SK-N-SH (cell line): ENCODE measurements around the gene PCIF1. TPM values are rescaled to one million over a fixed set of nuclear protein-coding genes. Genes with fewer than 3 reads are reported as not detected.

ENCODE experiments used
- CTCF ChIA-PET: fragments of 300-600, 350-600 bp; formaldehyde crosslinking; extraction: SDS; loops from one replicate; lab custom pipeline; 2021; lab: Yijun Ruan, JAX
- POLR2A ChIA-PET: fragments of 350-600 bp; sonication (Branson Sonifier 250); formaldehyde crosslinking; extraction: SDS; loops from one replicate; lab custom pipeline; 2020; ENCODE audit warnings: antibody characterized with exemption, inconsistent platforms; lab: Yijun Ruan, JAX
- DNase-seq: peaks from one replicate; pipeline ENCODE4 v3.0.0; 2012
- H2AFZ ChIP-seq: fragments of 200-600 bp; sonication (generic); 2 replicates; pipeline ENCODE4 v1.8.1; 2016; ENCODE audit warnings: antibody characterized with exemption, mild to moderate bottlenecking, low read depth
- H3F3A ChIP-seq: fragments of 200-600 bp; sonication (generic); replicated peaks from 2 replicates; pipeline ENCODE3; 2016; ENCODE audit warnings: antibody characterized with exemption, mild to moderate bottlenecking; ENCODE audit not compliant: insufficient read depth
- H3K27ac ChIP-seq, 2 experiments: fragments of 200-500 bp in 1 of 2; fragments of 200-600 bp in 1 of 2; sonication (Bioruptor generic) in 1 of 2; sonication (generic), shearing (Covaris generic) in 1 of 2; 2 replicates each; pipeline versions ENCODE4 v1.5.1 to v1.6.1; 2014 to 2016; ENCODE audit warnings: low read depth in 2 of 2, inconsistent platforms in 1 of 2, low read length in 1 of 2, mild to moderate bottlenecking in 1 of 2, mixed read lengths in 1 of 2
- H3K27me3 ChIP-seq: fragments of 200-600 bp; sonication (generic), shearing (Covaris generic); 2 replicates; pipeline ENCODE4 v1.6.1; 2016; ENCODE audit warnings: mixed run types; ENCODE audit not compliant: insufficient read depth
- H3K36me3 ChIP-seq, 2 experiments: fragments of 200-500 bp in 1 of 2; fragments of 200-600 bp in 1 of 2; sonication (Bioruptor generic) in 1 of 2; sonication (generic) in 1 of 2; replicated peaks in 1 of 2; 2 replicates each; pipeline versions ENCODE3 to v1.5.1; 2014 to 2016; ENCODE audit warnings: low read length in 1 of 2, mild to moderate bottlenecking in 1 of 2; ENCODE audit not compliant: insufficient read depth in 2 of 2, control insufficient read depth in 1 of 2
- H3K4me1 ChIP-seq, 2 experiments: fragments of 200-500 bp in 1 of 2; fragments of 200-600 bp in 1 of 2; sonication (Bioruptor generic) in 1 of 2; sonication (generic), shearing (Covaris generic) in 1 of 2; 2 replicates each; pipeline versions ENCODE4 v1.5.1 to v1.6.1; 2014 to 2016; ENCODE audit warnings: low read depth in 1 of 2, low read length in 1 of 2, mixed run types in 1 of 2; ENCODE audit not compliant: insufficient read depth in 2 of 2, control insufficient read depth in 1 of 2
- H3K4me2 ChIP-seq: fragments of 200-600 bp; sonication (generic), shearing (Covaris generic); 2 replicates; pipeline ENCODE4 v1.6.1; 2017; ENCODE audit warnings: mixed run types
- H3K4me3 ChIP-seq, 2 experiments: fragments of 200-500 bp in 1 of 2; fragments of 200-600 bp in 1 of 2; sonication (Bioruptor generic) in 1 of 2; sonication (generic), shearing (Covaris generic) in 1 of 2; 2 replicates each; pipeline versions ENCODE4 v1.5.1 to v1.8.1; 2014 to 2016; ENCODE audit warnings: low read depth in 2 of 2, inconsistent platforms in 1 of 2, low read length in 1 of 2, mild to moderate bottlenecking in 1 of 2, mixed read lengths in 1 of 2, moderate library complexity in 1 of 2
- H3K79me2 ChIP-seq: fragments of 200-600 bp; sonication (generic); 2 replicates; pipeline ENCODE4 v1.8.1; 2017; ENCODE audit warnings: mild to moderate bottlenecking; ENCODE audit not compliant: insufficient read depth
- H3K9ac ChIP-seq: fragments of 200-600 bp; sonication (generic); 2 replicates; pipeline ENCODE4 v1.6.1; 2017; ENCODE audit warnings: mixed run types
- H3K9me2 ChIP-seq: fragments of 200-600 bp; sonication (generic); 2 replicates; pipeline ENCODE4 v1.6.1; 2017; ENCODE audit warnings: mixed run types
- H3K9me3 ChIP-seq: fragments of 200-600 bp; sonication (generic); 2 replicates; pipeline ENCODE4 v1.6.1; 2017; ENCODE audit warnings: mixed run types, mild to moderate bottlenecking, moderate library complexity
- H4K20me1 ChIP-seq: fragments of 200-600 bp; sonication (generic); 2 replicates; pipeline ENCODE4 v1.6.1; 2017; ENCODE audit warnings: mild to moderate bottlenecking, mixed run types; ENCODE audit not compliant: insufficient read depth
- ELF1 ChIP-seq: IDR thresholded peaks from 2 replicates; pipeline ENCODE4 v1.4.0; 2012
- FOXJ3 ChIP-seq: sonication (generic); formaldehyde crosslinking; IDR thresholded peaks from 2 replicates; pipeline ENCODE4 v1.5.1; 2020; ENCODE audit warnings: mild to moderate bottlenecking, missing genetic modification reagents
- GABPA ChIP-seq: IDR thresholded peaks from 2 replicates; pipeline ENCODE4 v1.4.0; 2012; ENCODE audit warnings: low read depth, mild to moderate bottlenecking
- JUND ChIP-seq: IDR thresholded peaks from 2 replicates; pipeline ENCODE4 v1.4.0; 2012
- MEF2A ChIP-seq: IDR thresholded peaks from 2 replicates; pipeline ENCODE4 v1.4.0; 2012; ENCODE audit warnings: low read depth, borderline replicate concordance
- MXI1 ChIP-seq: IDR thresholded peaks from 2 replicates; pipeline ENCODE4 v1.6.1; 2012; ENCODE audit warnings: mild to moderate bottlenecking, low read depth, low read length, improper control_type of control experiment
- NFIC ChIP-seq: IDR thresholded peaks from 2 replicates; pipeline ENCODE4 v1.4.0; 2012; ENCODE audit warnings: borderline replicate concordance
- POLR2AphosphoS5 ChIP-seq: IDR thresholded peaks from 2 replicates; pipeline ENCODE4 v1.6.1; 2012; ENCODE audit warnings: low read depth, low read length
- RCOR1 ChIP-seq: fragments of 150-350 bp; IDR thresholded peaks from 2 replicates; pipeline ENCODE4 v1.6.1; 2017; ENCODE audit warnings: antibody characterized with exemption, low read length
- RFX5 ChIP-seq: IDR thresholded peaks from 2 replicates; pipeline ENCODE4 v1.6.1; 2012; ENCODE audit warnings: mild to moderate bottlenecking, improper control_type of control experiment, low read length
- SMC3 ChIP-seq: IDR thresholded peaks from 2 replicates; pipeline ENCODE4 v1.6.1; 2012; ENCODE audit warnings: low read depth, low read length, improper control_type of control experiment
- TCF12 ChIP-seq: IDR thresholded peaks from 2 replicates; pipeline ENCODE4 v1.4.0; 2012
- USF2 ChIP-seq: fragments of 150-350 bp; IDR thresholded peaks from 2 replicates; pipeline ENCODE4 v1.6.1; 2017; ENCODE audit warnings: antibody characterized with exemption, low read length, low read depth, borderline replicate concordance
- WGBS: methylation state at CpG from one replicate; pipeline ENCODE4 v1.1.6; 2017; ENCODE audit warnings: low lambda C conversion rate; 5-methylcytosine and 5-hydroxymethylcytosine counted together
- polyA plus RNA-seq, 3 experiments: library from polyadenylated mRNA; depleted of rRNA; stranded (reverse); fragments of >200 nt; gene quantifications; 2 replicates each; pipeline ENCODE4 v1.2.3, GENCODE V29; 2012
- TF ChIP-seq, protein P1 (sequence below): IDR thresholded peaks from 2 replicates; pipeline ENCODE4 v1.4.0; 2012; ENCODE audit warnings: low read depth
- TF ChIP-seq, protein P2 (sequence below): IDR thresholded peaks from 2 replicates; pipeline ENCODE4 v1.4.0; 2012; ENCODE audit warnings: low read depth, borderline replicate concordance

PCIF1 gene
- polyA plus RNA-seq, 1 of the 3 experiments (the other 2 are of a cell fraction), result 23.1 TPM

DNA sequence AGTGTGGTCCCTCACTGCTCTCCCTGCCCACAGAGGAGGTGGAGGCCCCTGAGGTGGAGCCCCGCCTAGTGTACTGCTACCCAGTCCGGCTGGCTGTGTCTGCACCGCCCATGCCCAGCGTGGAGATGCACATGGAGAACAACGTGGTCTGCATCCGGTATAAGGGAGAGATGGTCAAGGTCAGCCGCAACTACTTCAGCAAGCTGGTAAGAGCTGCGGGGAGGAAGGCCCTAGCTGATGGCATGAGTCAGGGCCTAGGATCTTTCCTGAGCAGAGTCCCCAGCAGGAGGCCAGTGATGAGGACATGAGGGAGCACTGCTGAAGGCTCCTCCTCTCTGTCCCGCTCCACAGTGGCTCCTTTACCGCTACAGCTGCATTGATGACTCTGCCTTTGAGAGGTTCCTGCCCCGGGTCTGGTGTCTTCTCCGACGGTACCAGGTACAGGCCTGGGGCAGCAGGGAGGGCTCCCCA lies 11.2 kb downstream of the PCIF1 start (continued):
- no peak for TF ChIP-seq USF2

DNA sequence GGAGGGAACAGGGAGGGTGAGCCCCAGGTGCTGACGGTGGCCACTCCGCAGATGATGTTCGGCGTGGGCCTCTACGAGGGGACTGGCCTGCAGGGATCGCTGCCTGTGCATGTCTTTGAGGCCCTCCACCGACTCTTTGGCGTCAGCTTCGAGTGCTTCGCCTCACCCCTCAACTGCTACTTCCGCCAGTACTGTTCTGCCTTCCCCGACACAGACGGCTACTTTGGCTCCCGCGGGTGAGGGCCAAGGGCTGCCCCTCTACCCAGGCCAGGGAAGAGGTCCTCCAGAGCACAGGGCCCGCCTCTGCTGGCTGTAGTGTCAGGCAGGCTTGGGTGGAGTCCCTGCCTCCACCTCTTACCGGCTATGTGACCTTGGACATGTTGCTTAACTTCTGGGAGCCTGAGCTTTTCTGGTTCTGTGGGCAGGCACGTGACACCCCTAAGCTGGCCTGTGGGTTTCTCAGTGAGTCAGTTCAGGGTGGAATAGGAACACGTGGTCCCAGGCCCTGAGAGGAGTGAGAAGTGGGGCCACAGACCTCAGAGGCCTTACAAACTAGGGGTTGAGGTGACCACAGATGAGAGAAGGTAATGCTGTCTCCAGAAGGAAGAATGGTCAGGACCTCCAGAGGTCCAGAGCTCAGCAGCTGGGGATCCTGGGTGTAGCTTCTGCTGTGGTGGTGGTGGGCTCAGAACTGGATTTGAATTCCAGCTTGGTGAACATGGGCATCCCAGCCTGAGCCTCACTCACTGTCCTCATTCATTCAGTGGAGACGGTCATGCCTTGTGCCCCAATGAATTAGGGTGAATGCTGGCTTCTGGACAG lies 11.9 kb downstream of the PCIF1 start:
- no peak overlapping the region for H3K4me2 ChIP-seq
- H3K9me2 ChIP-seq, result no peaks in the 10 kb centered on the region
- H2AFZ ChIP-seq, result no peak overlapping the region
- H3K9me3 ChIP-seq, result no peaks in the 10 kb centered on the region
- CTCF ChIA-PET, result interaction anchor here (0.9 to 4.4 kb wide), 3 partner anchors 13 to 23 kb away, joined by 3 to 27 read pairs (median 3); no protein-coding TSS in a partner anchor
- no peak overlapping the region for H3K4me3 ChIP-seq
- peaks cover 0 to 5% of the 10 kb centered on the region in 2 experiments; a peak in 1 of 4 replicates for H3K4me1 ChIP-seq
- POLR2A ChIA-PET, result interaction anchor here (1.5 to 4.6 kb wide), 2 partner anchors 11 kb away, joined by 3 to 41 read pairs; partner anchors contain the start of gene PCIF1
- H3K9ac ChIP-seq, result no peak overlapping the region
- no peaks in the 10 kb centered on the region for H3K27me3 ChIP-seq
- no peaks in the 10 kb centered on the region for H4K20me1 ChIP-seq
- 95% methylated on average over 12 of the region's 20 CpGs for WGBS
- DNase-seq, result no peak
- TF ChIP-seq MXI1 (no peak), FOXJ3 (CRISPR knock-in tag) (no peak), GABPA (no peak), USF2 (no peak), ELF1 (no peak), SMC3 (no peak), TCF12 (no peak)
- TF ChIP-seq, protein P1, sequence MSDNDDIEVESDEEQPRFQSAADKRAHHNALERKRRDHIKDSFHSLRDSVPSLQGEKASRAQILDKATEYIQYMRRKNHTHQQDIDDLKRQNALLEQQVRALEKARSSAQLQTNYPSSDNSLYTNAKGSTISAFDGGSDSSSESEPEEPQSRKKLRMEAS, result no peak
- peaks cover 26 to 80% of the 10 kb centered on the region in 2 experiments for H3K36me3 ChIP-seq
- no peaks in the 10 kb centered on the region for H3F3A ChIP-seq
- H3K27ac ChIP-seq, result no peak overlapping the region
- H3K79me2 ChIP-seq, result no peaks in the 10 kb centered on the region

DNA sequence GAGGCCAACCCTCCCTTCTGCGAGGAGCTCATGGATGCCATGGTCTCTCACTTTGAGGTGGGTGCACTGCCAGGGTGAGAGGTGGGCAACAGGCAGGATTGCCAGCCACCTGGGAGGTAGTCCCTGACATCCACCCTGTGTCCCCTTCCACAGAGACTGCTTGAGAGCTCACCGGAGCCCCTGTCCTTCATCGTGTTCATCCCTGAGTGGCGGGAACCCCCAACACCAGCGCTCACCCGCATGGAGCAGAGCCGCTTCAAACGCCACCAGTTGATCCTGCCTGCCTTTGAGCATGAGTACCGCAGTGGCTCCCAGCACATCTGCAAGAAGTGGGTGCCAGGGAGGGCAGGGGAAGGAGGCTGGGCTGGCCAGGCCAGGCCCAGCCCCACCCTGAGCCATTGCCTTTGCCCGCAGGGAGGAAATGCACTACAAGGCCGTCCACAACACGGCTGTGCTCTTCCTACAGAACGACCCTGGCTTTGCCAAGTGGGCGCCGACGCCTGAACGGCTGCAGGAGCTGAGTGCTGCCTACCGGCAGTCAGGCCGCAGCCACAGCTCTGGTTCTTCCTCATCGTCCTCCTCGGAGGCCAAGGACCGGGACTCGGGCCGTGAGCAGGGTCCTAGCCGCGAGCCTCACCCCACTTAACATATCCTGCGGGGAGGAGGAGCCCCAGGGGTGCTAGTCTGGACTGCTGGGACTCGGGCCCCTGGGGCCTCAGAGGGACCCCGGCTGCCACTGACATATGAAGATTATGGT lies 12.8 kb downstream of the PCIF1 start:
- H3K9me3 ChIP-seq, result no peaks in the 10 kb centered on the region
- POLR2A ChIA-PET, result interaction anchor here (1.5 to 4.6 kb wide), 2 partner anchors 10 to 12 kb away, joined by 3 to 41 read pairs; partner anchors contain the start of gene PCIF1
- no peaks in the 10 kb centered on the region for H3K9me2 ChIP-seq
- H3K27ac ChIP-seq, result no peak overlapping the region
- H3K9ac ChIP-seq, result no peak overlapping the region
- no peak for DNase-seq
- H3K79me2 ChIP-seq, result no peaks in the 10 kb centered on the region
- WGBS, result no CpG with 5 or more reads among the region's 29 CpGs
- H3K27me3 ChIP-seq, result no peaks in the 10 kb centered on the region
- H3F3A ChIP-seq, result no peaks in the 10 kb centered on the region
- H3K4me2 ChIP-seq, result no peak overlapping the region
- H4K20me1 ChIP-seq, result no peaks in the 10 kb centered on the region
- H2AFZ ChIP-seq, result no peak overlapping the region
- H3K4me1 ChIP-seq, result peaks cover 0 to 5% of the 10 kb centered on the region in 2 experiments; a peak in 1 of 4 replicates
- no peak for TF ChIP-seq MEF2A
- TF ChIP-seq GABPA, result no peak
- TF ChIP-seq, protein P1, result no peak
- TF ChIP-seq RCOR1, result no peak
- no peak for TF ChIP-seq POLR2AphosphoS5
- TF ChIP-seq, protein P2, sequence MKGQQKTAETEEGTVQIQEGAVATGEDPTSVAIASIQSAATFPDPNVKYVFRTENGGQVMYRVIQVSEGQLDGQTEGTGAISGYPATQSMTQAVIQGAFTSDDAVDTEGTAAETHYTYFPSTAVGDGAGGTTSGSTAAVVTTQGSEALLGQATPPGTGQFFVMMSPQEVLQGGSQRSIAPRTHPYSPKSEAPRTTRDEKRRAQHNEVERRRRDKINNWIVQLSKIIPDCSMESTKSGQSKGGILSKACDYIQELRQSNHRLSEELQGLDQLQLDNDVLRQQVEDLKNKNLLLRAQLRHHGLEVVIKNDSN, result no peak
- no peak for TF ChIP-seq JUND
- no peak for TF ChIP-seq RFX5
- TF ChIP-seq NFIC, result no peak
- TF ChIP-seq ELF1, result no peak
- no peak overlapping the region for H3K4me3 ChIP-seq
- H3K36me3 ChIP-seq, result peaks cover 29 to 89% of the 10 kb centered on the region in 2 experiments
- CTCF ChIA-PET, result interaction anchor here (0.8 to 4.4 kb wide), 6 partner anchors 12 to 57 kb away, joined by 3 to 27 read pairs (median 6); partner anchors contain the start of genes CTSA and NEURL2
